NB4 (cell line): ENCODE results near the gene LPP.

ENCODE experiments used
- MAX ChIP-seq: IDR thresholded peaks from 2 replicates; pipeline ENCODE4 v1.6.1; 2011; ENCODE audit warnings: low read depth, low read length
- POLR2A ChIP-seq: IDR thresholded peaks from 2 replicates; pipeline ENCODE4 v1.6.1; 2011; ENCODE audit warnings: mild to moderate bottlenecking; ENCODE audit not compliant: insufficient read length; ENCODE audit errors: extremely low read depth
- TF ChIP-seq, protein P1 (sequence below): IDR thresholded peaks from one replicate; pipeline ENCODE4 v1.5.1; 2012; ENCODE audit warnings: low read depth, low read length

DNA sequence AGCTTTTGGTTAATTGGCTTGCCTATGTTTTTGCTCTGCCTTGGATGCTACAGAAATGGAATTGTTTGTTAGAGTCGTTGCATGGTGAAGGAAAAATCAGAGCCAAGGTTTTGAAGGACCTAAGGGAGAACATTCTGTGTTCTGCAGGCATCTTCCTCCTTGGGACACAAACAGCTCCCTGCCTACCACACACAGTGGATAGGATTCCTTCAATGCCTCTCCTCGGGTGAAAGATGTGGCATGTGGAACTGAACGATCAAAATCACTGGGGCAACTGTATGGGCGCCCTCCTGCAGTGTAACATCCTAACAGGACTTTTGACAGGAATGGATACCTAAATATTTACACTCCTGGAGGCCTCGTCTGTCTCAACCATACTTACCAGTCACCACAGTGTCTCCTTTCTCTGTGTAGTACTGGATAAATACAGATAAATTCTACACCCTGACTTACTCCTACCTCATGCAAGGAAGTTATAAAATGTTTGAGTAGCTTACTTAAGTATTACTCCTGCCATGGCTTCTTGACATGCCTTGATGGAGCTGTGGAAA, 100.6 kb downstream of the LPP start:
- TF ChIP-seq, protein P1, sequence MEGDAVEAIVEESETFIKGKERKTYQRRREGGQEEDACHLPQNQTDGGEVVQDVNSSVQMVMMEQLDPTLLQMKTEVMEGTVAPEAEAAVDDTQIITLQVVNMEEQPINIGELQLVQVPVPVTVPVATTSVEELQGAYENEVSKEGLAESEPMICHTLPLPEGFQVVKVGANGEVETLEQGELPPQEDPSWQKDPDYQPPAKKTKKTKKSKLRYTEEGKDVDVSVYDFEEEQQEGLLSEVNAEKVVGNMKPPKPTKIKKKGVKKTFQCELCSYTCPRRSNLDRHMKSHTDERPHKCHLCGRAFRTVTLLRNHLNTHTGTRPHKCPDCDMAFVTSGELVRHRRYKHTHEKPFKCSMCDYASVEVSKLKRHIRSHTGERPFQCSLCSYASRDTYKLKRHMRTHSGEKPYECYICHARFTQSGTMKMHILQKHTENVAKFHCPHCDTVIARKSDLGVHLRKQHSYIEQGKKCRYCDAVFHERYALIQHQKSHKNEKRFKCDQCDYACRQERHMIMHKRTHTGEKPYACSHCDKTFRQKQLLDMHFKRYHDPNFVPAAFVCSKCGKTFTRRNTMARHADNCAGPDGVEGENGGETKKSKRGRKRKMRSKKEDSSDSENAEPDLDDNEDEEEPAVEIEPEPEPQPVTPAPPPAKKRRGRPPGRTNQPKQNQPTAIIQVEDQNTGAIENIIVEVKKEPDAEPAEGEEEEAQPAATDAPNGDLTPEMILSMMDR, result no peak
- TF ChIP-seq POLR2A, result no peak
- TF ChIP-seq MAX, result no peak
